DMS 273 treated with DMSO at 0.1 percent for 48 hours (cell line): ENCODE measurements around the gene SSC4D.
A peak's percentile ranks its signal among the peaks of the same experiment; 100 is the strongest.
"Not testable (repeated sequence)": the region's sequence is repeated elsewhere in the genome, so short reads cannot be mapped to it uniquely, and the experiment has no call there.

ENCODE experiments used
- DNase-seq: peaks from one replicate; lab custom pipeline; 2025; lab: John Stamatoyannopoulos, UW

Gene SSC4D

GRCh38 chr7:76409537-76409936 lies at the start of gene SSC4D:
Gene SSC4D, minus strand, starts transcription at chr7:76409697. Its CDS starts 5,258 bp downstream, at chr7:76404439.
- no peak for DNase-seq

DNA sequence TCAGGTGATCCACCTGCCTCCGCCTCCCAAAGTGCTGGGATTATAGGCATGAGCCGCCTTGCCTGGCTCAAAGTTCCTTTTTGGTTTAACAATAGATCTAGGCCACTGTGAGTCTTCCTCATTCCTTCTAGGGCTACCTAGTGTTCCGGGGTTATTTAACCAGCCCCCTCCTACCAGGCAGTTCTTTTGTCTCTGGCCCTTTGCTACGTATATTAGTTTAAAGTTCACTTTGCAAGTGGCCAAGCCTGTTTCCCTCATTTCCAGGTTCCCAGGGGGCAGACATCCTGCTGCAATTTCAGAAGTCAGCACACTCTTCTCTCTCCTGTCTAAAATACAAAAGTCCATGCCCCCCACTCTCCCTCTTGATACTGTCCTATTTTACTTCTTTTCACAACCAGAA lies 49.0 kb upstream of the SSC4D start:
- not testable (repeated sequence) for DNase-seq

- DNase-seq, result not testable (repeated sequence)
These were observed 47.5 kb upstream of the SSC4D start for GRCh38 chr7:76457017-76457416.

DNA sequence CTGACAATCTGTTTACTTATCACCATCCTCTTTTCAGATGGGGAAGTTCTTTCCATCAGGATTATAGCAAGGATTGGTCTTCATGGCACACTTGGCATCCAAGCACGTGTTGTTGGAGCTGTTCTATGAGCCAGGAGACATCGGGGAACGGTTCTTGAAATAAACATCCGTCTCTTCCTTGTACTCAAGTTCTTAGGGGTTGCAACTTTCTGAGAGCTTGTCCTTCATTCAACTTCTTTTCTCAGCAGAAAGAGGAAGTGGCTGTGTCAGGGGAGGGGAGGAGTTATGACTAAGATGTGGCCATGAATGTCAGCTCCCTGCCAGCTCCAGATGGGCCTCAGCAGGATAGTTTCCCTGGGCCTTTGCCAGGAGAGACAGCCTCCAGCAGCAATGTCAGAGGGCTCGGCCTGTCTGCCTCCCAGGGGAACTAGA lies 36.1 kb upstream of the SSC4D start:
- DNase-seq, result peak; percentile 68

DNA sequence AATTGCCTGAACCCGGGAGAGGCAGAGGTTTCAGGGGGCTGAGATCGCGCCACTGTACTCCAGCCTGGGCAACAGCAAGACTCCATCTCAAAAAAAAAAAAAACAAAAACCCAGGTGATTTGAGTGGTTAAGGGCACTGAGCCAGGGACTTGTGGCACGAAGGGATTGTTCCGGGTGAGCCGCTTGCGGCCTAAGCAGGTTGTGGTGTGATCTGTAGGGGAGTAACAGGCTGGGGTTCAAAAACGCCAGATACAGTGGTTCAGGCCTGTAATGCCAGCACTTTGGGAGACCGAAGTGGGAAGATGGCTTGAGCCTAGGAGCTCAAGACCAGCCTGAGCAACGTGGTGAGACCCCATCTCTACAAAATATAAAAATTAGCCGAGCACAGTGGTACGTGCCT lies 34.3 kb upstream of the SSC4D start:
- not testable (repeated sequence) for DNase-seq

DNA sequence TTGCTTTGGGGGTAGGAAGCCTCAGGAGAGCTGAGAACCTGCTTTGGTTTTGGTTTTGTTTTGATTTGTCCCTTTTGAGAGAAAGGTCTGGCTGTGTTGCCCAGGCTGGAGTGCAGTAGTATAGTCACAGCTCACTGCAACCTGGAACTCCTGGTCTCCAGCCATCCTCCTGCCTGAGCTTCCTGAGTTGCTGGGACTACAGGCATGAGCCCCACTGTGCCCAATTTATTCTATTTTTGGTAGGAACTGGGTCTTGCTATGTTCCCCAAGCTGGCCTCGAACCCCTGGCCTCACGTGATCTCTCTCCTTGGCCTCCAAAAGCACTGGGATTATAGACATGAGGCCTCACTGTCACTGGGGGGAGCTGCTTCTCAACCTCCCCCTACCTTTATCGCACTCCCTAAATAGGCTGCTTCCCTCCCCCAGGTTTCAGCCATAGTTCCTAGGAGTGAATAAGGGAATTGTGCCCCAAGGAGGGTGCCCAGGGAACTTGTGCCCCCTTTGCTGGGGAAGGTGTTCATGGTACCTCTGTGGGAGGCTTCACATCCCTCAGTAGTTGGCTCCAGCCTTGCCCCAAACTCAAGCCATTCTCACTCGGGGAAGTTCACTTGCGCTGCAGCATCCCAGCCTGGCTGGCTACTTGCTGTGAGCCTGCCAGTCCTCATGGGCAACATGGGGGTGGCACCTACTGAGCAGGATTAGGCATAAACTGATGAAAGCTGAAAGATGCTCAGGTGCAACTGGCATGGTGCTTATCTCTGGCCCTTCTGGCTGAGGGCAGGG lies 33.4 kb upstream of the SSC4D start:
- not testable (repeated sequence) for DNase-seq

- DNase-seq, result not testable (repeated sequence)
These were observed 32.3 kb upstream of the SSC4D start for GRCh38 chr7:76441792-76442191.

- not testable (repeated sequence) for DNase-seq
These were observed 30.9 kb upstream of the SSC4D start for GRCh38 chr7:76440404-76440803.

DNA sequence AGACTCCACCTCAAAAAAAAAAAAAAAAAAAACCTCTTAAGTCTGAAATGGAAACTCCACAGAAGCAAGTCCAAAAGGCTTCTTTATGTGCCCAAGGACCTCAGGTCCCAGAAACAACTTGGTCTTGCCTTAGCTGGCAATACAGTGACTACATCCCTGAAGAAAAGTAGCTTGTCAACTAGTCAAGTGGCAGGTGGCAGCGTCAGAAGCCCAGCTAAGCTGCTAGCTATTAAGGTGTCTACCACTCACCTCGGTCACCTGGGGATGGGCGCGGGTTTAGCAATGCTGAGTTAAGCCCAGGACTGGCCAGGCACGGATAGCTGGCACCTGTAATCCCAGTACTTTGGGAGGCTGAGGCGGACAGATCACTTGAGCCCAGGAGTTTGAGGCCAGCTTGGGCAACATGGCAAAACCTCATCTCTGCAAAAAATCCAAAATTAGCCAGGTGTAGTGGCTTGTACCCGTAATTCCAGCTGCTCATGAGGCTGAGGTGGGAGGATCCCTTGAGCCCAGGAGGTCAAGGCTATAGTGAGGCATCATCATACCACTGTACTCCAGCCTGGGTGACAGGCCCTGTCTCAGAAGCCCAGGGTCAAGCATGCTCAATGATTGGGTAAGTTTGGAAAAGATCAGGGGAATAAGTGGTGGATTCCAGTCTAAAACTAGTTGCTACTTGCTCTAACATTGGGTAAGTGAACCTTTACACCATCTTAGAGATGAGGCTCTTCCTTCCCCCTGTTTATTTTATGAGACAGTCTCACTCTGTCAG lies 29.8 kb upstream of the SSC4D start:
- not testable (repeated sequence) for DNase-seq

GRCh38 chr7:76437873-76438272 lies 28.4 kb upstream of the SSC4D start:
- peak; percentile 69 for DNase-seq

DNA sequence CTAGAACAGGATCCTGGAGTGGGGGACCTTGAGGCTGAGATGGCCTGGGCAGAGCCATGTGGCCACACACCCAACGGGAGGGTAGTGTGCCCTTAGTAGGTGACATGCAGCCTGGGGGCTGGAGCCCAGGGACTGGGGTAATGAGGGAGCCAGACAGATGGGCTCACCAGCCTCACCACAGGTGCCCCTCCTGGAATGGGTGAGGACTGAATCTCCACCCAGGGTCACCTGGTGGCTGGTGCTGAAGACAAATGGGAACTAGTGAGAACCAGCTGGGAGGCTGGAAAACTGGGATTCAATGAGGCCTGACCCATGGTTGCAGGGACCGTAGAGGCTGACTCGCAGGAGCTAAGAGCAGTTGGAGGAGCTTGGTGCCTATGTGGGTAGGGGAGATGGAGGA lies 21.3 kb upstream of the SSC4D start:
- DNase-seq, result no peak

GRCh38 chr7:76430211-76430610 lies 20.7 kb upstream of the SSC4D start:
- DNase-seq, result no peak

- no peak for DNase-seq
These were observed 19.6 kb upstream of the SSC4D start for GRCh38 chr7:76428868-76429805.

DNA sequence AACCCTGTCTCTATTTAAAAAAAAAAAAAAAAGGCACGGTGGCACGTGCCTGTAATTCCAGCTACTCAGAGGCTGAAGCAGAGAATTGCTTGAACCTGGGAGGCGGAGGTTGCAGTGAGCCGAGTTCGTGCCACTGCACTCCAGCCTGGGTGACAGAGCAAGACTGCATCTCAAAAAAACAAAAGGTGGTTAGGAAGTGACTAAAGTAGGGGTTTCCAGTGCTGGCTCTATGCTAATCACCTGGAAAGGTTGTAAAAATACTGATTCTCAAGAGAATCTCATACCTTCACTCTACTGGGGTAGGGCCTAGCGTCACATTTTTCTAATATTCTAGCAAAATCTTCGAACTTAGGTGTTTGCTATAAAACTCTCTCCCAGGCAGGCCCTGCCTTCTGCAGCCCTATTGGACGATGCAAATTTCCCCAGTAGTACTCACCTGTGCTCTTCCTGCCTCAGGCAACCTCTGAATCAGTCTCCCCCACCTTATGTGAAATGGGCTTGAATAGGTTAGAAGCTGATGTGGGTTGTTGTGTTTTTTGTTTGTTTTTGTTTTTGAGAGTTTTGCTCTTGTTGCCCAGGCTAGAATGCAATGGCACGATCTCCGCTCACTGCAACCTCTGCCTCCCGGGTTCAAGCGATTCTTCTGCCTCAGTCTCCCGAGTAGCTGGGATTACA lies 18.8 kb upstream of the SSC4D start:
- DNase-seq, result no peak

DNA sequence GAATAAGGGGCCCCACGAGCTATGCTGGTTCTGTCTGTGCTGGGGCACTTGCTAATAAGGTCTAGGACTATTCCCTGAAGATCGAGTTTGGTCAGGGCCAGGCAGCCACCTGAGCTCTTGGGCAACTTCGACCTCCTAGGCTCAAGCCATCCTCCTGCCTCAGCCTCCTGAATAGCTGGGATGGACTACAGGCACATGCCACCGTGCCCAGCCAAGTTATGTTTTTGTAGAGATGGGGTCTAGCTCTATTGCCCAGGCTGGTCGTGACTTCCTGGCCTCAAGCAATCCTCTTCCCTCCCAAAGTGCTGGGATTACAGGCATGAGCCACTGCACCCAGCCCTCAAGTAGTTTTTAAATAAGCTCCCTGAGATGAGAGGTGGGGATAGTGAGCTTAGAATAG lies 18.1 kb upstream of the SSC4D start:
- no peak for DNase-seq

GRCh38 chr7:76426246-76426645 lies 16.7 kb upstream of the SSC4D start:
- DNase-seq, result no peak

DNA sequence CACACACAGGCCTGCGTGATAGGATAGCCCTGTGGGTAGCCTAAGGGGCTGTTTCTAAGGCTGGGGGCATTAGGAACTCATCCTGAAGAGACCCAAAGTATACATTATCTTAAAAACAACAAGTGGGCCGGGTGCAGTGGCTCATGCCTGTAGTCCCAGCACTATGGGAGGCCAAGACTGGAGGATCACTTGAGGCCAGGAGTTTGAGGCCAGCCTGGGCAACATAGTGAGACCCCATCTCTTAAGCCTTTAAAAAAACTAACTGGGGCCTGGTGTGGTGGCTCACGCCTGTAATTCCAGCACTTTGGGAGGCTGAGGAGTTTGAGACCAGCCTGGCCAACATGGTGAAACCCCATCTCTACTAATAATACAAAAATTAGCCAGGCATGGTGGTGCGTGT lies 16.1 kb upstream of the SSC4D start:
- DNase-seq, result not testable (repeated sequence)

GRCh38 chr7:76425156-76425555 lies 15.7 kb upstream of the SSC4D start:
- DNase-seq, result no peak

- peak; percentile 29 for DNase-seq
These were observed 15.1 kb upstream of the SSC4D start, which contains the start of gene ZP3 for GRCh38 chr7:76424413-76425111. Gene ZP3, plus strand, starts transcription at chr7:76424950. Its CDS starts 15 bp downstream, at chr7:76424965.

DNA sequence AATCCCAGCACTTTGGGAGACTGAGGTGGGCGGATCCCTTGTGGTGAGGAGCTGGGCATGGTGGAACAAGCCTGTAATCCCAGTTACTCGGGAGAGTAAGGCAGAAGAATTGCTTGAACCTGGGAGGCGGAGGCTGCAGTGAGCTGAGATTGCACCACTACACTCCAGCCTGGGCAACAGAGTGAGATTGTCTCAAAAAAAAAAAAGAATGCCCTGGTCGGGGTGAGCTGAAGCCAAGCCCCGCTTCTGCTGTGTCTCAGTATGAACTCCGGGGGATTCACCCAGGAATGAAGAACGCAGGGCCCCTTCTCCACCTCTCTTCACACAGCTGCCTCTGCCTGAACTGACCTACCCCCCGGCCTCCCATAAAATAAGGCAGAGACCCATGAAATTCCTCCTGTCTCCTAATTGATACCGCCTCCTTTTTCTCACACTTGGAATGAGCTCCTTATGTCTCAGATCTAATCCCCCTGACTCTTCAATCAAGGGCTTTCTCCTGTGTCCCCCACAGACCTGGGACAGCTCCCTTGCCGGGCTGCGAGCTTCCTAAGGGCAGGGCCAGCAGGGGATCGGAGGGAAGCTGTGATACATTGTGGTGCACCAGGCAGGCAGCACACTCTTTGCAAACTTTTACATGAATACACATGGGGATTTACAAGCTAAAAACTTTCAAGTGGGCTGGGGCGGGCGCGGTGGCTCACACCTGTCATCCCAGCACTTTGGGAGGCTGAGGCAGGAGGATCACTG lies 14.3 kb upstream of the SSC4D start:
- DNase-seq, result no peak
